Liver (tissue), 9 donors: ENCODE measurements around the gene SHH. TPM values are rescaled to one million over a fixed set of nuclear protein-coding genes. Genes with fewer than 3 reads are reported as not detected.

Source experiments
- DNase-seq: peaks from one replicate; pipeline ENCODE4 v3.0.0-alpha.2; 2017; ENCODE audit warnings: low spot score
- H3K27ac ChIP-seq, 2 donors: one replicate each; pipeline ENCODE4 v1.7.0; 2013; ENCODE audit warnings: inconsistent platforms in 2 of 2, low read length in 2 of 2, control low read depth in 1 of 2, low read depth in 1 of 2, mild to moderate bottlenecking in 1 of 2
- H3K27me3 ChIP-seq, 4 donors: one replicate each; pipeline versions ENCODE4 v1.6.1 to v1.7.0; 2013; ENCODE audit warnings: low read length in 3 of 4, inconsistent platforms in 1 of 4, mild to moderate bottlenecking in 1 of 4, moderate library complexity in 1 of 4; ENCODE audit not compliant: control insufficient read depth in 4 of 4, insufficient read depth in 4 of 4
- H3K36me3 ChIP-seq, 4 donors: one replicate each; pipeline versions ENCODE4 v1.6.1 to v1.7.0; 2013; ENCODE audit warnings: low read length in 3 of 4, mild to moderate bottlenecking in 3 of 4, low read depth in 1 of 4, moderate library complexity in 1 of 4; ENCODE audit not compliant: control insufficient read depth in 4 of 4, insufficient read depth in 3 of 4
- H3K4me1 ChIP-seq, 4 donors: one replicate each; pipeline versions ENCODE4 v1.6.1 to v1.7.0; 2013; ENCODE audit warnings: low read length in 3 of 4, mild to moderate bottlenecking in 3 of 4, moderate library complexity in 1 of 4; ENCODE audit not compliant: control insufficient read depth in 4 of 4, insufficient read depth in 4 of 4
- H3K4me3 ChIP-seq, 3 donors: one replicate each; pipeline versions ENCODE4 v1.6.1 to v1.7.0; 2013; ENCODE audit warnings: low read length in 3 of 3, control low read depth in 1 of 3, low read depth in 1 of 3, mild to moderate bottlenecking in 1 of 3
- H3K9ac ChIP-seq, 2 donors: one replicate each; pipeline ENCODE4 v1.7.0; 2013; ENCODE audit warnings: low read length in 2 of 2, mild to moderate bottlenecking in 2 of 2, moderate library complexity in 2 of 2, control low read depth in 1 of 2, low read depth in 1 of 2
- H3K9me3 ChIP-seq, 4 donors: one replicate each; pipeline versions ENCODE4 v1.6.1 to v1.7.0; 2013; ENCODE audit warnings: low read length in 3 of 4; ENCODE audit not compliant: control insufficient read depth in 4 of 4
- ATF3 ChIP-seq: IDR thresholded peaks from 2 replicates; pipeline ENCODE4 v1.6.1; 2016; ENCODE audit warnings: antibody characterized with exemption
- EGR1 ChIP-seq, 2 donors: IDR thresholded peaks; 2 replicates each; pipeline ENCODE4 v1.6.1; 2016 to 2018; ENCODE audit warnings: antibody characterized with exemption in 2 of 2, low read depth in 2 of 2
- FOXA1 ChIP-seq: IDR thresholded peaks from 2 replicates; pipeline ENCODE4 v1.6.1; 2016; ENCODE audit warnings: antibody characterized with exemption
- FOXA2 ChIP-seq: IDR thresholded peaks from 2 replicates; pipeline ENCODE4 v1.6.1; 2016; ENCODE audit warnings: antibody characterized with exemption
- GABPA ChIP-seq, 2 donors: IDR thresholded peaks in 1 of 2; conservative IDR thresholded peaks in 1 of 2; 2 replicates each; pipeline ENCODE4 v1.6.1; 2016; ENCODE audit warnings: antibody characterized with exemption in 2 of 2, mild to moderate bottlenecking in 1 of 2, moderate library complexity in 1 of 2
- HNF4A ChIP-seq, 2 donors: conservative IDR thresholded peaks; 2 replicates each; pipeline ENCODE4 v1.6.1; 2016; ENCODE audit warnings: antibody characterized with exemption in 2 of 2, mild to moderate bottlenecking in 2 of 2
- HNF4G ChIP-seq: IDR thresholded peaks from 2 replicates; pipeline ENCODE4 v1.6.1; 2016; ENCODE audit warnings: antibody characterized with exemption
- MAX ChIP-seq: IDR thresholded peaks from 2 replicates; pipeline ENCODE4 v1.6.1; 2016; ENCODE audit warnings: antibody characterized with exemption
- NR2F2 ChIP-seq: IDR thresholded peaks from 2 replicates; pipeline ENCODE4 v1.6.1; 2016; ENCODE audit warnings: antibody characterized with exemption
- RAD21 ChIP-seq, 2 donors: IDR thresholded peaks; 2 replicates each; pipeline ENCODE4 v1.6.1; 2016; ENCODE audit warnings: antibody characterized with exemption in 2 of 2, mild to moderate bottlenecking in 2 of 2
- REST ChIP-seq: IDR thresholded peaks from 2 replicates; pipeline ENCODE4 v1.6.1; 2016; ENCODE audit warnings: antibody characterized with exemption, mild to moderate bottlenecking
- RXRA ChIP-seq, 2 donors: IDR thresholded peaks; 2 replicates each; pipeline ENCODE4 v1.6.1; 2017 to 2018; ENCODE audit warnings: antibody characterized with exemption in 2 of 2, mild to moderate bottlenecking in 1 of 2
- SP1 ChIP-seq: IDR thresholded peaks from 2 replicates; pipeline ENCODE4 v1.6.1; 2018; ENCODE audit warnings: antibody characterized with exemption, mild to moderate bottlenecking
- YY1 ChIP-seq: IDR thresholded peaks from 2 replicates; pipeline ENCODE4 v1.6.1; 2016; ENCODE audit warnings: antibody characterized with exemption, mild to moderate bottlenecking
- ZBTB33 ChIP-seq: IDR thresholded peaks from 2 replicates; pipeline ENCODE4 v1.6.1; 2016; ENCODE audit warnings: antibody characterized with exemption
- WGBS: extraction: QIAGEN DNeasy Blood & Tissue Kit; methylation state at CpG from one replicate; pipeline ENCODE4 v1.1.7; 2013; 5-methylcytosine and 5-hydroxymethylcytosine counted together
- polyA plus RNA-seq, 2 donors: library from polyadenylated mRNA; stranded (reverse) in 1 of 2; unstranded in 1 of 2; fragments of 200-250 nt in 1 of 2; fragments of >200 nt in 1 of 2; fragmentation: Nextera tagmentation in 1 of 2; extraction: Ambion mirVana in 1 of 2; gene quantifications; one replicate each; pipeline versions ENCODE4 v1.2.1 to v1.2.3, GENCODE V29; 2013 to 2015
- total RNA-seq, 2 donors: library from RNA; depleted of rRNA; stranded (reverse); fragments of >200 nt; gene quantifications; one replicate each; pipeline ENCODE4 v1.2.3, GENCODE V29; 2014
- donor health status: healthy.
- donor health status: healthy.
- donor health status: healthy.
- donor health status: healthy.
- donor health status: healthy.

Gene SHH
- total and polyA plus RNA-seq, 4 donors = 3.9 to 10.0 (median 5.2) TPM

GRCh38 chr7:155842496-155843265 is 30.4 kb upstream of the SHH start:
- Histone ChIP-seq H3K27ac (no peak overlapping the region), H3K9me3 (no peaks in the 10 kb centered on the region), H3K4me1 (peaks cover 0 to 5% (median 0%) of the 10 kb centered on the region in 4 donors), H3K27me3 (no peaks in the 10 kb centered on the region), H3K9ac (no peak overlapping the region), H3K4me3 (no peak overlapping the region), H3K36me3 (no peaks in the 10 kb centered on the region)
- TF ChIP-seq HNF4G = no peak
- no peak for TF ChIP-seq NR2F2
- TF ChIP-seq RAD21 (IDR thresholded peaks at IDR 0.05) = no peak
- no peak for TF ChIP-seq ZBTB33
- no peak for DNase-seq
- 86% methylated on average over 21 of the region's 21 CpGs for WGBS

GRCh38 chr7:155840909-155841308 is 28.6 kb upstream of the SHH start:
- no peak for DNase-seq
- WGBS = 89% methylated on average over 8 of the region's 8 CpGs
- no peaks in the 10 kb centered on the region for H3K9me3 ChIP-seq

GRCh38 chr7:155840262-155840885 is 28.1 kb upstream of the SHH start:
- no peak for DNase-seq
- TF ChIP-seq FOXA2 (no peak), ATF3 (no peak), MAX (no peak), HNF4A (conservative IDR thresholded peaks at IDR 0.05) (no peak), HNF4G (no peak), EGR1 (IDR thresholded peaks at IDR 0.05; ENCODE audit: low read depth in 2 of 2) (no peak), RXRA (IDR thresholded peaks at IDR 0.05) (no peak), SP1 (no peak), RAD21 (IDR thresholded peaks at IDR 0.05) (no peak), NR2F2 (no peak), GABPA (IDR thresholded peaks at IDR 0.05 in 1 of 2, conservative IDR thresholded peaks at IDR 0.05 in 1 of 2) (no peak), REST (no peak)

More at GRCh38 chr7:155840909-155841308, 28.6 kb upstream of the SHH start:
- TF ChIP-seq HNF4G (no peak), FOXA1 (no peak), RAD21 (IDR thresholded peaks at IDR 0.05) (no peak), FOXA2 (no peak), YY1 (no peak), ZBTB33 (no peak), EGR1 (IDR thresholded peaks at IDR 0.05; ENCODE audit: low read depth in 2 of 2) (no peak)
- H3K27ac ChIP-seq = no peak overlapping the region
- no peak overlapping the region for H3K4me3 ChIP-seq
- peaks cover 0 to 5% (median 0%) of the 10 kb centered on the region in 4 donors for H3K4me1 ChIP-seq
- no peaks in the 10 kb centered on the region for H3K36me3 ChIP-seq
- H3K27me3 ChIP-seq = no peaks in the 10 kb centered on the region
- no peak overlapping the region for H3K9ac ChIP-seq

More at GRCh38 chr7:155840262-155840885, 28.1 kb upstream of the SHH start:
- no peaks in the 10 kb centered on the region for H3K36me3 ChIP-seq
- H3K27ac ChIP-seq = no peak overlapping the region
- peaks cover 0 to 5% (median 0%) of the 10 kb centered on the region in 4 donors for H3K4me1 ChIP-seq
- H3K27me3 ChIP-seq = no peaks in the 10 kb centered on the region
- no peak overlapping the region for H3K4me3 ChIP-seq
- 88% methylated on average over 21 of the region's 21 CpGs for WGBS
- H3K9ac ChIP-seq = no peak overlapping the region
- H3K9me3 ChIP-seq = no peaks in the 10 kb centered on the region
